Esophagus muscularis mucosa (tissue), 3 donors: ENCODE results near the gene BAG5.

Experiments
- CTCF ChIP-seq, 3 experiments: fragments of 200-600 bp in 2 of 3; fragments of 450-650 bp in 1 of 3; sonication (generic) in 2 of 3; IDR thresholded peaks; one replicate each; pipeline ENCODE4 v1.5.1; 2017 to 2019; ENCODE audit warnings: antibody characterized with exemption in 3 of 3, mild to moderate bottlenecking in 2 of 3, moderate library complexity in 1 of 3
- POLR2A ChIP-seq: fragments of 450-650 bp; IDR thresholded peaks from one replicate; pipeline ENCODE4 v1.6.1; 2017; ENCODE audit warnings: antibody characterized with exemption, moderate library complexity, mild to moderate bottlenecking, low read depth
- POLR2AphosphoS5 ChIP-seq, 2 donors: sonication (generic); formaldehyde crosslinking; IDR thresholded peaks; one replicate each; pipeline ENCODE4 v1.6.1; 2017; ENCODE audit warnings: antibody characterized with exemption in 2 of 2

- TF ChIP-seq CTCF (IDR thresholded peaks at IDR 0.05) (no peak), POLR2A (no peak), POLR2AphosphoS5 (IDR thresholded peaks at IDR 0.05) (no peak)
Measured at GRCh38 chr14:103547941-103548462, 14.5 kb downstream of the BAG5 start.
